ENCODE data around the gene PUS1. TPM values are rescaled to one million over a fixed set of nuclear protein-coding genes. Genes with fewer than 3 reads are reported as not detected.

Gene PUS1
- polyA plus RNA-seq, 1 experiment, result 11.4 TPM

DNA sequence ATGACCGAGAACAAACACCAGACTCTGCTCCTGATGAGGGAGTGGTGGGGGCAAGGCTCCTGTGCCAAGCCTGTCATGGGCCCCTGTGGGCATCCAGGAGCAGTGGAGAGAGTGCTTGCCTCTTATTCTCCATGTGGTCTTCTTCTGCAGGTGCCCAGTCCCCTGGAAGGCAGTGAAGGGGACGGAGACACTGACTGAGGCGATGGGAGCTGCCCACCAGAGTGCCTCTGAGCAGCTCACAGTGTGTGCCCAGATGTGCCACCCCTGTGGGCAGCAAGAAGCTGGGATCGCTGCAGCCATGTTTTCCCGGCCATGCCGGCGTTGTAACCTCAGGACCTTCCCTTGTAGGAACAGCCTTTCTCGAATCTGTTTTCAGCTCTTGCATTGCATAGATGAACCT is 14.3 kb downstream of the PUS1 start:
- TF ChIP-seq, protein P1, sequence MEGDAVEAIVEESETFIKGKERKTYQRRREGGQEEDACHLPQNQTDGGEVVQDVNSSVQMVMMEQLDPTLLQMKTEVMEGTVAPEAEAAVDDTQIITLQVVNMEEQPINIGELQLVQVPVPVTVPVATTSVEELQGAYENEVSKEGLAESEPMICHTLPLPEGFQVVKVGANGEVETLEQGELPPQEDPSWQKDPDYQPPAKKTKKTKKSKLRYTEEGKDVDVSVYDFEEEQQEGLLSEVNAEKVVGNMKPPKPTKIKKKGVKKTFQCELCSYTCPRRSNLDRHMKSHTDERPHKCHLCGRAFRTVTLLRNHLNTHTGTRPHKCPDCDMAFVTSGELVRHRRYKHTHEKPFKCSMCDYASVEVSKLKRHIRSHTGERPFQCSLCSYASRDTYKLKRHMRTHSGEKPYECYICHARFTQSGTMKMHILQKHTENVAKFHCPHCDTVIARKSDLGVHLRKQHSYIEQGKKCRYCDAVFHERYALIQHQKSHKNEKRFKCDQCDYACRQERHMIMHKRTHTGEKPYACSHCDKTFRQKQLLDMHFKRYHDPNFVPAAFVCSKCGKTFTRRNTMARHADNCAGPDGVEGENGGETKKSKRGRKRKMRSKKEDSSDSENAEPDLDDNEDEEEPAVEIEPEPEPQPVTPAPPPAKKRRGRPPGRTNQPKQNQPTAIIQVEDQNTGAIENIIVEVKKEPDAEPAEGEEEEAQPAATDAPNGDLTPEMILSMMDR (IDR thresholded peaks at IDR 0.05; ENCODE audit: low read depth, low read length), result no peak
- Histone ChIP-seq H3K4me3 (ENCODE audit: low read depth, low read length) (no peak overlapping the region), H3K27ac (ENCODE audit: low read depth, low read length) (no peak overlapping the region), H3K9me3 (ENCODE audit: control insufficient read depth, insufficient read depth, low read length) (no peaks in the 10 kb centered on the region; the same call in 1 of the 2 replicates), H3K27me3 (ENCODE audit: control insufficient read depth, insufficient read depth, low read length) (no peaks in the 10 kb centered on the region)
- CTCF ChIA-PET, result no interaction called here
- DNase-seq (ENCODE audit: low read depth, low spot score), result no peak
- POLR2A ChIA-PET, result no interaction called here

DNA sequence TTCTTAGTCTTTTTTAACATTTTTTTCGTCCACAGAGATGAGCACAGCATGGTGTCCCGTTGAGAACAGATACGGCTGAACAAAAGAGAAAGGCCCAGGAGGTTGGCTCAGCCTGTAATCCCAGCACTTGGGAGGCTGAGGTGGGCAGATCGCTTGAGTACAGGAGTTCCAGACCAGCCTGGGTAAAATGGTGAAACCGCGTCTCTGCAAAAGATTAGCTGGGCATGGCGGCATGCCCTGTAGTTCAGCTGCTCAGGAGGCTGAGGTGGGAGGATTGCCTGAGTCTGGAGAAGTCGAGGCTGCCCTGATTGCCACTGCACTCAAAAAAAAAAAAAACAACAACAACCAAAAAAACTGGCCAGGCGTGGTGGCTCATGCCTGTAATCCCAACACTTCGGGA is 14.8 kb downstream of the PUS1 start:
- no peak for DNase-seq (ENCODE audit: low read depth, low spot score)
- Histone ChIP-seq H3K27me3 (ENCODE audit: control insufficient read depth, insufficient read depth, low read length) (no peaks in the 10 kb centered on the region), H3K9me3 (ENCODE audit: control insufficient read depth, insufficient read depth, low read length) (no peaks in the 10 kb centered on the region; the same call in 1 of the 2 replicates), H3K4me3 (ENCODE audit: low read depth, low read length) (no peak overlapping the region), H3K27ac (ENCODE audit: low read depth, low read length) (no peak overlapping the region)
- CTCF ChIA-PET, result no interaction called here
- TF ChIP-seq, protein P1 (IDR thresholded peaks at IDR 0.05; ENCODE audit: low read depth, low read length), result no peak
- POLR2A ChIA-PET, result interaction anchor here (0.7 kb wide), 1 partner anchor 135 kb away, joined by 3 read pairs; no protein-coding TSS in a partner anchor

DNA sequence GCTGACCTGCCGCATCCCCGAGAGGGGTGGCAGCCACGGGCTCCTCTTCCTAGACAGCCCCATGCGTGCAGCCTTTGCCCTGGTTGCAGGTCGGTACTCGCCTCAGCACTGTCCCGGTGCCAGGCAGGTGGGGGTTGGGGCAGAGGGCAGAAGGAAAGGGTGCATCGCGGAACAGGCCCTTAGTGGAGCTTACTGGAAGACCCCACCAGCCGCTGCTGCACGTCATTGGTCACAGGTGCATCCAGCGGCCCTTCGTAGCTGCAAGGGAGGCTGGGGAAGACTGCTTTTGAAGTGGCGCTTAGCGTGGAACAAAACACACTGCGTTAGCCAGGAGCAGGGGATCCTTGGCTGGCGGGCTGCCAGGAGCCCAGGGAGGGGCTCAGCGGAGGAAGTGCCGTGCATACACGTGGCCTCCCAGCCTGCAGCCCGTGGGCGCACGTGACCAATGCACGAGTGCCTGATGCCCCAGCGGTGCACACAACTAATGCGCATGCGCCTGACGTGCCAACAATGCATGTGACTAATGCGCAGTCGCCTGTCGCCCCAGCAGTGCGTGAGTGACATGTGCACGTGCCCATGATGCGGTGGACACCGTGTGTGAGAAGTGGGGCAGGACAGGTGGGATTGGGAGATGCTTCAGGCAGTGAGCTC is 15.7 kb downstream of the PUS1 start:
- CTCF ChIA-PET, result no interaction called here
- POLR2A ChIA-PET, result no interaction called here
- H3K27me3 ChIP-seq (ENCODE audit: control insufficient read depth, insufficient read depth, low read length), result no peaks in the 10 kb centered on the region
- no peaks in the 10 kb centered on the region; the same call in 1 of the 2 replicates for H3K9me3 ChIP-seq (ENCODE audit: control insufficient read depth, insufficient read depth, low read length)
- H3K4me3 ChIP-seq (ENCODE audit: low read depth, low read length), result no peak overlapping the region
- TF ChIP-seq, protein P1 (IDR thresholded peaks at IDR 0.05; ENCODE audit: low read depth, low read length), result no peak
- no peak overlapping the region for H3K27ac ChIP-seq (ENCODE audit: low read depth, low read length)
- DNase-seq (ENCODE audit: low read depth, low spot score), result no peak

DNA sequence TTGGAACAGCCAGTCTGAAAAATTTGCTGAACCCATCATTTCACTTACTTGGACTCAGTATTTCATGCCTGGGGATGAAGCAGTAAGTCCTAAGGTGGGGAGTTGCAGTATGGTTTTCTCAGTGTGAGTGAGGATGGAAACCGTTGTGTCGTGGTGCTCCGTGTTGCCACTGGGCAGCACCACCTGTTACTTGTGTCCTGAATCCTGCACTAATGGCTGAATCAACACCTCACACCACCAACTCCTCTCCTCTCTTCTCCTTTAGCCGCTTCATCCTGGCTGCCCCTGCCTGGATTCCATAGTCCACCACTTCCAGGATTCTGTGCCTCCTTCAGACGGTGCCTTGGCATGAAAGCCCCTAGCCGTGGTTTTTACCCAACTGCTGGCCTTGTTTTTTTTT is 17.7 kb downstream of the PUS1 start:
- Histone ChIP-seq H3K4me3 (ENCODE audit: low read depth, low read length) (no peak overlapping the region), H3K9me3 (ENCODE audit: control insufficient read depth, insufficient read depth, low read length) (no peaks in the 10 kb centered on the region; the same call in 1 of the 2 replicates), H3K27ac (ENCODE audit: low read depth, low read length) (no peak overlapping the region), H3K27me3 (ENCODE audit: control insufficient read depth, insufficient read depth, low read length) (no peaks in the 10 kb centered on the region)
- ChIA-PET POLR2A (no interaction called here), CTCF (no interaction called here)
- DNase-seq (ENCODE audit: low read depth, low spot score), result no peak
- TF ChIP-seq, protein P1 (IDR thresholded peaks at IDR 0.05; ENCODE audit: low read depth, low read length), result no peak

DNA sequence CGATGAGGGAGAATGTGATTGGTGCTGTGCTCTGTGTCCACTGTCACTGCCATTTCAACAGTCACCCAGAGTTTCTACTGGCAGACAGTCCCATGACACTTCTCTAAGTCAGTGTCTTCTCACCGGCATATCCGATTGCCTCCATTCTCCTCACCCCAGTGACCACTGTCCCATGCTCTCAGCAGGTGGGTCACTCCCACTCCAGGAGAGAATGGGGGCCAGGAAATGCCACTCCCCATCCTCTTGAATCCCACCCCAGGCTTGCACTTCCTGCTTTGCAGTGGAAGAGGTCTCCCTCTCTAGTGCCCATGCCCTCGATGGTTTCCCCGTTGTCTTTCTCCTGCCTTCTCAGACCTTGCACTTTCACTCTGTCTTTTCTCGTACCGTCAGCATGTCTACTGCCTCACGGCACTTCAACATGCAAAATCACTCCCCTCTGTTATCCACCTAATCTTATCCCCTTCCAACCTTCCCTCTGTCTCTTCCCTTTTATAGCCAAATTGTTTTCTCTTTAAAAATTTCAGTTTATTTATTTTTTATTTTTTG is 18.5 kb downstream of the PUS1 start:
- Histone ChIP-seq H3K4me3 (ENCODE audit: low read depth, low read length) (no peak overlapping the region), H3K27me3 (ENCODE audit: control insufficient read depth, insufficient read depth, low read length) (no peaks in the 10 kb centered on the region), H3K27ac (ENCODE audit: low read depth, low read length) (no peak overlapping the region), H3K9me3 (ENCODE audit: control insufficient read depth, insufficient read depth, low read length) (no peaks in the 10 kb centered on the region; the same call in 1 of the 2 replicates)
- DNase-seq (ENCODE audit: low read depth, low spot score), result no peak
- POLR2A ChIA-PET, result no interaction called here
- TF ChIP-seq, protein P1 (IDR thresholded peaks at IDR 0.05; ENCODE audit: low read depth, low read length), result no peak
- CTCF ChIA-PET, result interaction anchor here (0.6 kb wide), 1 partner anchor 75 kb away, joined by 3 read pairs; no protein-coding TSS in a partner anchor
